Stimulated activated CD4-positive, alpha-beta T cell treated with anti-CD3 and anti-CD28 coated beads, Interleukin-12 subunit alpha, Interleukin-12 subunit beta, amount 100 ng/mL, for 48 hours (primary cell): ENCODE measurements around the gene DNAJC16.

ENCODE experiments used
- DNase-seq, 3 donors: peaks; one replicate each; pipeline ENCODE4 v3.0.0-alpha.2; 2020; ENCODE audit warnings: low read depth in 2 of 3, low spot score in 1 of 3

Gene DNAJC16

GRCh38 chr1:15531682-15532081 lies 5.0 kb downstream of the DNAJC16 start:
- DNase-seq: no peak

GRCh38 chr1:15538771-15539170 lies 12.1 kb downstream of the DNAJC16 start:
- DNase-seq: no peak

- DNase-seq: no peak
Observed at GRCh38 chr1:15540186-15540585, 13.5 kb downstream of the DNAJC16 start.

GRCh38 chr1:15541231-15541792 lies 14.7 kb downstream of the DNAJC16 start:
- DNase-seq: no peak

GRCh38 chr1:15542388-15543250 lies 16.0 kb downstream of the DNAJC16 start:
- no peak for DNase-seq

GRCh38 chr1:15543251-15543588 lies 16.6 kb downstream of the DNAJC16 start:
- DNase-seq: no peak

- DNase-seq: no peak
Observed at GRCh38 chr1:15543589-15544568, 17.2 kb downstream of the DNAJC16 start.

GRCh38 chr1:15546641-15547040 lies 20.0 kb downstream of the DNAJC16 start:
- DNase-seq: no peak

GRCh38 chr1:15550573-15550972 lies 23.9 kb downstream of the DNAJC16 start:
- DNase-seq: no peak

GRCh38 chr1:15557008-15557407 lies 30.4 kb downstream of the DNAJC16 start:
- DNase-seq: no peak

GRCh38 chr1:15557594-15557993 lies 30.9 kb downstream of the DNAJC16 start:
- DNase-seq: no peak

- no peak for DNase-seq
Observed at GRCh38 chr1:15558516-15558915, 31.9 kb downstream of the DNAJC16 start.

- DNase-seq: no peak
Observed at GRCh38 chr1:15559189-15559810, 32.7 kb downstream of the DNAJC16 start.

- no peak for DNase-seq
Observed at GRCh38 chr1:15568387-15569073, 41.9 kb downstream of the DNAJC16 start.

GRCh38 chr1:15570861-15571260 lies 44.2 kb downstream of the DNAJC16 start:
- no peak for DNase-seq

- no peak for DNase-seq
Observed at GRCh38 chr1:15571266-15571665, 44.6 kb downstream of the DNAJC16 start.

GRCh38 chr1:15573477-15573876 lies 46.8 kb downstream of the DNAJC16 start:
- no peak for DNase-seq

- DNase-seq: no peak
Observed at GRCh38 chr1:15574741-15575140, 48.1 kb downstream of the DNAJC16 start.

- DNase-seq: no peak
Observed at GRCh38 chr1:15575549-15576150, 49.0 kb downstream of the DNAJC16 start.

GRCh38 chr1:15577691-15578090 lies 51.0 kb downstream of the DNAJC16 start:
- DNase-seq: no peak
